Mesothelial cell of epicardium (in vitro differentiated cells): ENCODE results near the gene ERC2. TPM values are rescaled to one million over a fixed set of nuclear protein-coding genes. Genes with fewer than 3 reads are reported as not detected.

Experiments
- DNase-seq, 2 experiments: peaks; one replicate each; pipeline ENCODE4 v3.0.0; 2021; ENCODE audit warnings: low spot score in 2 of 2; ENCODE audit not compliant: unreplicated experiment in 2 of 2
- H3K27ac Mint-ChIP-seq: 2 replicates; pipeline ENCODE4 v1.8.0; 2021; ENCODE audit warnings: mixed read lengths
- H3K27me3 Mint-ChIP-seq: 2 replicates; pipeline ENCODE4 v1.8.0; 2021; ENCODE audit warnings: low read depth, mixed read lengths
- H3K36me3 Mint-ChIP-seq: 2 replicates; pipeline ENCODE4 v1.8.0; 2021; ENCODE audit warnings: mixed read lengths
- H3K4me1 Mint-ChIP-seq: 2 replicates; pipeline ENCODE4 v1.8.0; 2021; ENCODE audit warnings: mixed read lengths
- H3K4me3 Mint-ChIP-seq: 2 replicates; pipeline ENCODE4 v1.8.0; 2021; ENCODE audit warnings: mild to moderate bottlenecking, moderate library complexity, mixed read lengths
- H3K9me3 Mint-ChIP-seq: 2 replicates; pipeline ENCODE4 v1.8.0; 2021; ENCODE audit warnings: mixed read lengths
- total RNA-seq: library from RNA; stranded (reverse); gene quantifications from 3 replicates; pipeline ENCODE4 v1.2.1, GENCODE V29; 2021
- TF ChIP-seq, protein P1 (sequence below): fragments of 200-600 bp; sonication (generic); IDR thresholded peaks from one replicate; pipeline ENCODE4 v1.5.0; 2021; ENCODE audit warnings: antibody characterized with exemption; ENCODE audit not compliant: unreplicated experiment

ERC2 gene
- total RNA-seq, 1 donor from 2014 or later = 15.6 TPM

DNA sequence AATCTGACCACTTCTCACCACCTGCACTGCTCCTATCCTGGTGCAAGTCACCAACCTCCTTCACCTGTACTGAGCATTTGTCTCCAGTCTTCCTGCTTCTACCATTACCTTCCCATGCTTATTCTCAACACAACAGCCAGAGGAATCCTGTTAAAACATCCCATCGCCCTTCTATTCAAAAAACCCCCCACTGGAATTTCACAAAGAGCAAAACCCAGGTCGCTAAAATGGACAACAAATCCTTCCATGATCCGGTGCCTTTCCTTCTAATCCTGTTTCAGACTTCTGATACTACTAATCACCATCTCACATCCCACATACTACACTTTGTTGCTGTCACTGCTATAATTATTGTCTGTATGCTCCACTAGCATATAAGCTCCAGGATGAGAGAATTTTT lies 85.2 kb downstream of the ERC2 start:
- H3K27me3 Mint-ChIP-seq = no peaks in the 10 kb centered on the region

DNA sequence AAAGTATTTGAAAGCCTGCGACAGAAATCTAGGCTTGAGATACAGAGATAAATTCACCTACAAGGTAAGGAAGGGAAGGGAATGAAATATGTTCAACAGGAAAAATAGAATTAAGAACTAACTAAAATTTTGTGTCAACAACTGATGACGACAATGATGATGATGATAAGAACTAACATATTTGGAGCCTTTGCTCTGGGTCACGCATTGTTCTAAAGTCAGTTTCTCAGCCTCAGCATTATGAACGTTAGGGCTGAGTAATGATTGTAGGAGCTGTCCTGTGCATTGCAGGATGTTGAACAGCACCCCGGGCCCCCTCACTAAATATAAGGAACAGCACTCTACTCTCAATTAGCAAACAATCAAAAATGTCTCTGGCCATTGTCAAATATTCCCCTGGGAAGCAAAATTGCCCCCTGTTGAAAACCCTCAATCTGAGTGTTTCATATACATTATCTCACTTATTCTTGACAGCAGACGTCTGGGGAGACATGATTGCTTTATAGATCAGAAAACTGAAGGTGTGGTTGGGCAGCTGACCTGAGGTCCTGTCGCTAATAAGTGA lies 88.5 kb downstream of the ERC2 start:
- H3K4me3 Mint-ChIP-seq = no peak overlapping the region

More for the DNA sequence above, 85.2 kb downstream of the ERC2 start:
- no peak overlapping the region for H3K27ac Mint-ChIP-seq
- no peaks in the 10 kb centered on the region for H3K4me1 Mint-ChIP-seq
- TF ChIP-seq, protein P1, sequence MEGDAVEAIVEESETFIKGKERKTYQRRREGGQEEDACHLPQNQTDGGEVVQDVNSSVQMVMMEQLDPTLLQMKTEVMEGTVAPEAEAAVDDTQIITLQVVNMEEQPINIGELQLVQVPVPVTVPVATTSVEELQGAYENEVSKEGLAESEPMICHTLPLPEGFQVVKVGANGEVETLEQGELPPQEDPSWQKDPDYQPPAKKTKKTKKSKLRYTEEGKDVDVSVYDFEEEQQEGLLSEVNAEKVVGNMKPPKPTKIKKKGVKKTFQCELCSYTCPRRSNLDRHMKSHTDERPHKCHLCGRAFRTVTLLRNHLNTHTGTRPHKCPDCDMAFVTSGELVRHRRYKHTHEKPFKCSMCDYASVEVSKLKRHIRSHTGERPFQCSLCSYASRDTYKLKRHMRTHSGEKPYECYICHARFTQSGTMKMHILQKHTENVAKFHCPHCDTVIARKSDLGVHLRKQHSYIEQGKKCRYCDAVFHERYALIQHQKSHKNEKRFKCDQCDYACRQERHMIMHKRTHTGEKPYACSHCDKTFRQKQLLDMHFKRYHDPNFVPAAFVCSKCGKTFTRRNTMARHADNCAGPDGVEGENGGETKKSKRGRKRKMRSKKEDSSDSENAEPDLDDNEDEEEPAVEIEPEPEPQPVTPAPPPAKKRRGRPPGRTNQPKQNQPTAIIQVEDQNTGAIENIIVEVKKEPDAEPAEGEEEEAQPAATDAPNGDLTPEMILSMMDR = no peak
- DNase-seq = no peak
- H3K4me3 Mint-ChIP-seq = no peak overlapping the region
- no peaks in the 10 kb centered on the region for H3K36me3 Mint-ChIP-seq
- no peaks in the 10 kb centered on the region for H3K9me3 Mint-ChIP-seq

DNA sequence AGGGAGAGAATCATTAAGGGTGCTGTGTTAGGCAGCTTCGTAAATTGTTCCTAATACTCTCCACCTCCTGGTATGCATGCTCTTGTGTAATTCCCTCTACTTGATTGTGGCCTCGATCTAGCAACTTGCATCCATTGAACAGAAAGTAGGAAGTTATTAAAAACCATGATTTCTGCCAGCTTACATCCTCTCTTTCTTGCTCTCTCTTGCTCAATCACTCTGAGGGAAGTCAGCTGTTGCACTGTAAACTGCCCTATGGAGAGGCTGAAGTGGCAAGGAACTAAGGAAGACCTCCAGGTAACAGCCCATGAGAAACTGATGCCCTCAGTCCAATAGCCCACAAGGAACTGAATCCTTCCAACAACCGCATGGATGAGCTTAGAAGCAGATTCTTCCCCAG lies 92.6 kb downstream of the ERC2 start:
- no peak overlapping the region for H3K27ac Mint-ChIP-seq
- peaks cover 2% of the 10 kb centered on the region for H3K36me3 Mint-ChIP-seq
- TF ChIP-seq, protein P1 = no peak
- no peaks in the 10 kb centered on the region for H3K4me1 Mint-ChIP-seq
- H3K27me3 Mint-ChIP-seq = no peaks in the 10 kb centered on the region
- peaks cover 22% of the 10 kb centered on the region for H3K9me3 Mint-ChIP-seq
- H3K4me3 Mint-ChIP-seq = no peak overlapping the region
- no peak for DNase-seq

More for the DNA sequence above, 88.5 kb downstream of the ERC2 start:
- DNase-seq = no peak
- TF ChIP-seq, protein P1 = no peak
- Mint-ChIP-seq H3K27me3 (no peaks in the 10 kb centered on the region), H3K36me3 (peaks cover 2% of the 10 kb centered on the region), H3K9me3 (peaks cover 22% of the 10 kb centered on the region), H3K27ac (no peak overlapping the region), H3K4me1 (no peaks in the 10 kb centered on the region)

DNA sequence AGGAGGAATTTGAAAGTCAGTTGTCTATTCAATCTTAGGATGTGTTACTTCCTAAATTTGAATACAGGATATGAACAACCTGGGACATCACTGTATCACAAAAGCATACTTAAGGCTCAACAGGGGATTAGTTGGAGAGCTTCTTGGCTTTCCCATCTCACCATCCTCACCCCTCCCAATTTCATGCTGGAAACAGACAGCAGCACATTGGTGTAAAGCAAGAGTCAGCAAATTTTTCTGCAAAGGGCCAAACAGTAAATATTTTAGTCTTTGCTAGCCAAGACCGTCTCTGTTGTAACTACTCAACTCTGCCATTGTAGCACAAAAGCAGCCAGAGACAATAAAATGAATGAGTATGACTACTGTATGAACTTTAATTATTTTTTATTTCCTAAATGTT lies 94.9 kb downstream of the ERC2 start:
- Mint-ChIP-seq H3K36me3 (peaks cover 2% of the 10 kb centered on the region), H3K27me3 (no peaks in the 10 kb centered on the region), H3K4me1 (no peaks in the 10 kb centered on the region), H3K27ac (no peak overlapping the region), H3K4me3 (no peak overlapping the region), H3K9me3 (peaks cover 22% of the 10 kb centered on the region)
- DNase-seq = no peak
- TF ChIP-seq, protein P1 = no peak

DNA sequence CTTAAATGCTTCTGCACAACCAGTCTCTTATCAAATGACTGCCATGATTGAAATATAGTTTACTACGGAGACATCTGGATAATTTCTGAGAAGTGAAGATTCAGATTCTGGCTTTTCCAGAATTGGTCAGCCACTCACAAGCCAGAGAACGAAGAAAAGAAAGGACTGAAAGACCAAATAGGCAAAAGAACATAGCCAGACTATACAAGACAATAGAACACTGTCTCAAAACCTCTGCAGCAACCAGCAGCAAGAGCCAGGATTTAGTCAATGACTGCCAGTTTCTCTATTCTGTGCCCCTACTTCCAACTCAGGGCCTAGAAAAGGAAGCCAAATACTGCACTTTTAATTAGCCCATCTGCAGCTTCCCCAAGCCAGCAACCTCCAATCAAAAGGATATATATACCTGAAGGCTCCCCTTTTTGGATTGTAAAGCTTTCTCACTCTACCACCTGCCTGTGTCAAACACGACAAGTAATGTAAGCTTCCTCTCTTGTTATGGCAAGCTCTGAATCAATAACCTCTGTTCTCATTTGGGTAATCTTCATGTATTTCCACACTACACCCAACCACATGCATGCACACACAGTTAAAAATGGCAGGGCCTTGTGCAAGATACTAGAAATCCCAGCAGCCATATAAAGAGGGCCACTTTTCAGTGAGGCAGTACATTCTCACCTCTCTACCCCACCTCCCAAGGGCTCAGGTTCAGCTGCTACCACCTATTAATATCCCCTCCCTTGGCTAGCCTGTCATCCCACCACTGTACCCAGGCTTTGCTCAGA lies 97.1 kb downstream of the ERC2 start:
- Mint-ChIP-seq H3K4me1 (no peaks in the 10 kb centered on the region), H3K4me3 (no peak overlapping the region)

More for the DNA sequence above, 97.1 kb downstream of the ERC2 start:
- TF ChIP-seq, protein P1 = no peak
- H3K27ac Mint-ChIP-seq = no peak overlapping the region
- peaks cover 2% of the 10 kb centered on the region for H3K36me3 Mint-ChIP-seq
- no peak for DNase-seq
- no peaks in the 10 kb centered on the region for H3K27me3 Mint-ChIP-seq
- H3K9me3 Mint-ChIP-seq = peaks cover 12% of the 10 kb centered on the region
